ENCODE measurements around the gene UBB.

The UBB gene

DNA sequence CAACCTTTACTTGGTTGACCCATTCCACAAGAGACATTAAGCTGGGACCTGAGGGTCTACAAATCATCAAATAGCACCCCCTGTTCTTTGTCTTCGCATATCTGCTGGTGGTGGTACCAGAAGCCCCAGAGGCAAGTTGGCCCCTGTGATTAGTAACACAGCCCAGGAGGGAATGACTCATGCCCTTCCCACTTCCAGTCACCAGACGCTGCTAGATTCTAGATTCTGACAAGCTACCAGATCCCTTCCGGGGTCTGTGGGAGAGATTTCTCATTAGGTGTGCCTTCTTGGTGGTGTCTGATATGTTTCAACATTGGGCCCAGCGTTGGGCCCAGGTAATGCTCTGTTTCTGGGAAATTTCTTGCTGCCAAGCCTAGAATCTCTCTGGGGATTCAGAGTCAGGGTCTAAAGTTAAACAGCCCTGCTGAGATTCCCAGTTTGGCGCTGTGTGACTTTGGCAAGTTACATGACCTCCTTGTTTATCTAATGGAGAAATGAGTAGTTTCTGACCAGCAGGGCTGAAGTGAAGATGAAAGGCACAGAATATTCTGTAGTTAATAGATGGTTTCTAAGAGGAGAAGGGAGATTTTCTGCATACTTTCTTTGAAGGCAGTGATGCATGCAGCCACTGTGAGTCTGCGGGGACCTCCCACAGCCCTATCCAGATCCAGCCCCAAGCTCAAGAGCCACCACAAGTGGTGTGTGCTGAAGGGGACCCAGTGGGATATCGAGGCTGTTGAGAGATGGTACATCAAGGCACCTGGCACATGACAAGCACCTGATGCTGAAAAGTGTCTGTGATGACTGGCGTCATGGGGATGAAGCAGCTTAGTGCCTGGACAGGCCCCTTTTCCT, 38.4 kb downstream of the UBB start:
- no peak for DNase-seq

DNA sequence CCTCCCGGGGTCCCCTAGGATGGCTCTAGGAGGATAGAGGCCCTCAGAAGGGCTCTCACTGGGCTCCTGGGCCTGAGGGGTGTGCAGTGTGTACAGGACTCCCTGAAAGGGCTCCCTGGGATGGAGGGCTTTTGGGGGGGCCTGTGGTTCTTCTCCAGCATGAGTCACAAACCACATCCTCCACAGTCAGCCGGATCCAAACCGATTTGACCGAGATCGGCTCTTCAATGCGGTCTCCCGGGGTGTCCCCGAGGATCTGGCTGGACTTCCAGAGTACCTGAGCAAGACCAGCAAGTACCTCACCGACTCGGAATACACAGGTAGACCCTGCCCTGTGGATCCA, 39.0 kb downstream of the UBB start:
- DNase-seq: no peak

GRCh38 chr17:16422416-16422815, 41.5 kb downstream of the UBB start:
- no peak for DNase-seq

GRCh38 chr17:16423226-16423872, 42.5 kb downstream of the UBB start:
- no peak for DNase-seq

DNA sequence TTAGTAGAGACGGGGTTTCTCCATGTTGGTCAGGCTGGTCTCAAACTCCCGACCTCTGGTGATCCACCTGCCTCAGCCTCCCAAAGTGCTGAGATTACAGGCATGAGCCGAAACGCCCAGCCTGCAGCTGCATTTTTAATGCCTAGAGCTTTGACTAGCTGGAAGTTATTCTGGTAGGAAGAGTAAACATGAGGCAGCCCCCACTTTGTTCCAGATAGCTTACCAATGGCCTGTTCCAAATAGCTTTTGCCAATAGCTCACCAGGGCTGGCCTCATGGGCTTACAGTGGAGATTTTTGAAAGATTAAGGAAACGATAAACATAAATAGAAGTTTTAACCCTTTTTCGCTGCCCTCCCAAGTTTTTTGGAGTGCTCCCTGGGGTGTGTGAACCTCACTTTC, 44.3 kb downstream of the UBB start:
- DNase-seq: no peak

- DNase-seq: no peak
Measured at GRCh38 chr17:16425698-16426659, 45.1 kb downstream of the UBB start.

- DNase-seq: no peak
Measured at GRCh38 chr17:16427020-16427419, 46.1 kb downstream of the UBB start.

DNA sequence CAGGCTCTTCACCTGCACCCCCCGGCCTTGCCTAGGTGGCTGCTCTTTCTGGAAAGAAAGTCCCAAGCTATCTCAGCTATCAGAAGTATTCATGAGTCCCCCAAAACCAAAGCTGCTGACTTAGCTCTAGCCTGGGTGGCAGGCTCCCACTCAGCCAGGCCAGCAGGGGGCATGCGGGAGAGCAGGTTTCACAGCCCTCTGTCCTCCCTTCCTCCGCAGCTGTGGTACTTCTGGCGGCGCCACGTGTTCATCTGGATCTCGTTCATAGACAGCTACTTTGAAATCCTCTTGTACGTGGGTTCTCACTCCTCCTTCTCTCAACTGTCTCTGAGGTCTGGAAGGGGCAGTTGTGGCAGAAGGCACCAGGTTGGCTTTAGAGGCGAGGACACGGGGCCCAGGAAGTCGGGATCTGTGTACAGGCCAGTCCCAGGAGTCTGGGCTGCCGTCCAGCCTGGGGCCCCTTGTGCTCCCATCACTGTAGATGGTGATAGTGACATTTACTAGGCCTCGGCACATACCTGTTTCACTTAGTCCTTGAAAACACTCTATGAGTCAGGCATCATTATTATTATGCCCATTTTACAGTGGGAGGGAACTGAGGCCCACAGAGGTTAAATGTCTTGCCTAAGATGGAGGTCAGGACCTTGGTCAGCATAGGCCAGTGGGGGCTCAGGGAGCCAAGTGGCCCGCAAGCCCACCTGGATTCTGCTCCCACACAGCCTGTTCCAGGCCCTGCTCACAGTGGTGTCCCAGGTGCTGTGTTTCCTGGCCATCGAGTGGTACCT, 47.4 kb downstream of the UBB start:
- DNase-seq: no peak

GRCh38 chr17:16429083-16429482, 48.2 kb downstream of the UBB start:
- no peak for DNase-seq

DNA sequence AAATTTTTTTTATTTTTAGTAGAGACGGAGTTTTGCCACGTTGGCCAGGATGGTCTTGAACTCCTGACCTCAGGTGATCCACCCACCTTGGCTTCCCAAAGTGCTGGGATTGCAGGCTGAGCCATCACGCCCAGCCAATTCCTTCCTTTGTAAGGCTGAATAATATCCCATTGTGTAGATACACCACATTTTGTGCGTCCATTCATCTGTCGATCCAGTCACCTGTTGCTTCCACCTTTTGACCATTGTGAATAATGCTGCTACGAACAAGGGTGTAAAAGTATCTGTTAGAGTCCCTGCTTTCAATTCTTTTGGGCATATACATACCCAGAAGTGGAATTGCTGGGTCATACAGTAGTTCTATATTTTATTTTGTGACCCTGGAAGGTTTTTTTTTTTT, 49.8 kb downstream of the UBB start:
- DNase-seq: no peak

DNA sequence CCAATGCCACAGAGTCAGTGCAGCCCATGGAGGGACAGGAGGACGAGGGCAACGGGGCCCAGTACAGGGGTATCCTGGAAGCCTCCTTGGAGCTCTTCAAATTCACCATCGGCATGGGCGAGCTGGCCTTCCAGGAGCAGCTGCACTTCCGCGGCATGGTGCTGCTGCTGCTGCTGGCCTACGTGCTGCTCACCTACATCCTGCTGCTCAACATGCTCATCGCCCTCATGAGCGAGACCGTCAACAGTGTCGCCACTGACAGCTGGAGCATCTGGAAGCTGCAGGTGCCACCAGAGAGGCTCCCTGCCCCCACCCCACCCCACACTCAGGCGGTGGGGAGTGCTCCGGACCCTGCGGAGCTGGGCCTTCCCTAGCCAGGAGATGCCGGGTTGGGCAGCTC, 51.1 kb downstream of the UBB start:
- DNase-seq: no peak
